ENCODE results near the gene AK9. TPM values are rescaled to one million over a fixed set of nuclear protein-coding genes. Genes with fewer than 3 reads are reported as not detected.
"Not testable (repeated sequence)": the region's sequence is repeated elsewhere in the genome, so short reads cannot be mapped to it uniquely, and the experiment has no call there.

Gene AK9
- total RNA-seq, result 5.8 TPM

GRCh38 chr6:109690737-109691621 is at the start of gene AK9, which contains the start of gene FIG4:
Gene AK9 (minus strand): TSS chr6:109691202. CDS start chr6:109675745, 15,457 bp downstream.
Gene FIG4 (plus strand): TSS chr6:109691296. CDS start chr6:109691436, 140 bp downstream.
- DNase-seq, result peak; percentile 90

GRCh38 chr6:109740787-109741186 is 49.8 kb upstream of the AK9 start:
- no peak for DNase-seq

GRCh38 chr6:109739686-109740085 is 48.7 kb upstream of the AK9 start:
- DNase-seq, result no peak

GRCh38 chr6:109738667-109739066 is 47.7 kb upstream of the AK9 start:
- DNase-seq, result no peak

GRCh38 chr6:109738255-109738654 is 47.3 kb upstream of the AK9 start:
- no peak for DNase-seq

- no peak for DNase-seq
These were observed 45.4 kb upstream of the AK9 start for GRCh38 chr6:109736273-109737025.

GRCh38 chr6:109725250-109725649 is 34.2 kb upstream of the AK9 start:
- not testable (repeated sequence) for DNase-seq

- no peak for DNase-seq
These were observed 31.7 kb upstream of the AK9 start for GRCh38 chr6:109722564-109723254.

GRCh38 chr6:109722011-109722410 is 31.0 kb upstream of the AK9 start:
- no peak for DNase-seq

- no peak for DNase-seq
These were observed 29.3 kb upstream of the AK9 start for GRCh38 chr6:109720311-109720710.

- no peak for DNase-seq
These were observed 28.0 kb upstream of the AK9 start for GRCh38 chr6:109718991-109719390.

GRCh38 chr6:109717971-109718370 is 27.0 kb upstream of the AK9 start:
- DNase-seq, result no peak

- DNase-seq, result no peak
These were observed 24.6 kb upstream of the AK9 start for GRCh38 chr6:109715616-109716015.

GRCh38 chr6:109714611-109715010 is 23.6 kb upstream of the AK9 start:
- DNase-seq, result no peak

- no peak for DNase-seq
These were observed 23.2 kb upstream of the AK9 start for GRCh38 chr6:109714166-109714565.

- DNase-seq, result no peak
These were observed 22.1 kb upstream of the AK9 start for GRCh38 chr6:109713097-109713496.

GRCh38 chr6:109708099-109708498 is 17.1 kb upstream of the AK9 start:
- not testable (repeated sequence) for DNase-seq

- DNase-seq, result no peak
These were observed 15.5 kb upstream of the AK9 start for GRCh38 chr6:109706513-109706912.

GRCh38 chr6:109705258-109705657 is 14.3 kb upstream of the AK9 start:
- peak; percentile 88 for DNase-seq

GRCh38 chr6:109702791-109703190 is 11.8 kb upstream of the AK9 start:
- no peak for DNase-seq

- no peak for DNase-seq
These were observed 10.8 kb upstream of the AK9 start for GRCh38 chr6:109701774-109702173.

- no peak for DNase-seq
These were observed 10.2 kb upstream of the AK9 start for GRCh38 chr6:109701221-109701620.

- DNase-seq, result no peak
These were observed 5.4 kb upstream of the AK9 start for GRCh38 chr6:109696355-109696754.
